ENCODE data around the gene SPIRE2.
A peak's percentile ranks its signal among the peaks of the same experiment; 100 is the strongest.

Gene SPIRE2

GRCh38 chr16:89902980-89903379, 74.7 kb downstream of the SPIRE2 start:
- peaks cover 0 to 4% (median 3%) of the 10 kb centered on the region in 5 experiments for H3K9me3 ChIP-seq (ENCODE audit: control extremely low read depth in 1 of 5, control insufficient read depth in 4 of 5, insufficient read depth in 2 of 5, low read depth in 1 of 5, low read length in 4 of 5)
- no peaks in the 10 kb centered on the region for H3K27me3 ChIP-seq (replicated peaks in 2 of 5; ENCODE audit: control insufficient read depth in 4 of 5, insufficient read depth in 5 of 5, low read length in 4 of 5)
- no peak for DNase-seq
- no peak overlapping the region for H3K27ac ChIP-seq (ENCODE audit: insufficient read depth in 1 of 2, low read depth in 1 of 2, low read length in 2 of 2, poor library complexity in 1 of 2, severe bottlenecking in 2 of 2)
- H3K4me3 ChIP-seq (ENCODE audit: control insufficient read depth in 1 of 7, extremely low read depth in 1 of 7, insufficient read depth in 4 of 7, low read depth in 2 of 7, low read length in 6 of 7) = no peak overlapping the region
- peaks cover 13 to 80% (median 56%) of the 10 kb centered on the region in 4 experiments for H3K36me3 ChIP-seq (ENCODE audit: control insufficient read depth in 4 of 4, insufficient read depth in 4 of 4, low read length in 3 of 4)
- POLR2A ChIA-PET = no interaction called here
- H3K4me1 ChIP-seq (ENCODE audit: control extremely low read depth in 1 of 4, control insufficient read depth in 4 of 4, insufficient read depth in 4 of 4, low read length in 3 of 4) = no peaks in the 10 kb centered on the region
- CTCF ChIA-PET = no interaction called here
- WGBS (ENCODE audit: insufficient coverage) = 95% methylated on average over 11 of the region's 11 CpGs

DNA sequence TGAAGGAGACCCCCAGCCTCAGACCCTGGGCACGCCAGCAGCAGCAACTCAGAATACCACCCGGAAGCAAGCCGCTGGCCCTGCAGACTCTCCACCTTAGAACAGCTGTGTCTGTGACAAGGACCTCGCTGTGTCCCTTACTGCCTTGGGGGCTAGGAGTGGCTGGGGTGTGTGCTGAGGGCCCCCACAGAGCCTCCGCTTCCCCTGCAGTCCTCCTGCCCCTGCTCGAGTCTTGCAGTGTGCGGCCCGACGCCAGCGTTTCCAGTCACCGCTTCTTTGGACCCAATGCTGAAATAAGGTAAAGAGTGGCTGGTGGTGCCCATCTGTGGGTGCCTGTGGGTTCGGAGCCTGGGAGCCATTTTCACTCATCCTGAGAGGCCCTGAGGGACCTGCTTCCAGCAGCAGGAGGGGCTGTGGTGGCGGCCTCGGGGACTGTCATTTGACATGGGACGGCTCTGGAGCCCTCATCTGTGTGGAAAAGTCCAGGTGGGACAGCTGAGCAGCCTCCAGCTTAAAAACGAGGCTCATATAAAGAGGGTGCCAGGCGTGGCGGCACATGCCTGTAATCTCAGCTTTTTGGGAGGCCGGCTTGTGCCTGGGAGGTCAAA, 75.7 kb downstream of the SPIRE2 start:
- POLR2A ChIA-PET = no interaction called here
- CTCF ChIA-PET = no interaction called here
- no peak overlapping the region for H3K27ac ChIP-seq (ENCODE audit: insufficient read depth in 1 of 2, low read depth in 1 of 2, low read length in 2 of 2, poor library complexity in 1 of 2, severe bottlenecking in 2 of 2)
- no peak for DNase-seq
- H3K4me3 ChIP-seq (ENCODE audit: control insufficient read depth in 1 of 7, extremely low read depth in 1 of 7, insufficient read depth in 4 of 7, low read depth in 2 of 7, low read length in 6 of 7) = no peak overlapping the region
- peaks cover 0 to 4% (median 3%) of the 10 kb centered on the region in 5 experiments for H3K9me3 ChIP-seq (ENCODE audit: control extremely low read depth in 1 of 5, control insufficient read depth in 4 of 5, insufficient read depth in 2 of 5, low read depth in 1 of 5, low read length in 4 of 5)
- no peaks in the 10 kb centered on the region for H3K27me3 ChIP-seq (replicated peaks in 2 of 5; ENCODE audit: control insufficient read depth in 4 of 5, insufficient read depth in 5 of 5, low read length in 4 of 5)
- no peaks in the 10 kb centered on the region for H3K4me1 ChIP-seq (ENCODE audit: control extremely low read depth in 1 of 4, control insufficient read depth in 4 of 4, insufficient read depth in 4 of 4, low read length in 3 of 4)
- H3K36me3 ChIP-seq (ENCODE audit: control insufficient read depth in 4 of 4, insufficient read depth in 4 of 4, low read length in 3 of 4) = peaks cover 9 to 78% (median 53%) of the 10 kb centered on the region in 4 experiments
- WGBS (ENCODE audit: insufficient coverage) = 96% methylated on average over 19 of the region's 19 CpGs

DNA sequence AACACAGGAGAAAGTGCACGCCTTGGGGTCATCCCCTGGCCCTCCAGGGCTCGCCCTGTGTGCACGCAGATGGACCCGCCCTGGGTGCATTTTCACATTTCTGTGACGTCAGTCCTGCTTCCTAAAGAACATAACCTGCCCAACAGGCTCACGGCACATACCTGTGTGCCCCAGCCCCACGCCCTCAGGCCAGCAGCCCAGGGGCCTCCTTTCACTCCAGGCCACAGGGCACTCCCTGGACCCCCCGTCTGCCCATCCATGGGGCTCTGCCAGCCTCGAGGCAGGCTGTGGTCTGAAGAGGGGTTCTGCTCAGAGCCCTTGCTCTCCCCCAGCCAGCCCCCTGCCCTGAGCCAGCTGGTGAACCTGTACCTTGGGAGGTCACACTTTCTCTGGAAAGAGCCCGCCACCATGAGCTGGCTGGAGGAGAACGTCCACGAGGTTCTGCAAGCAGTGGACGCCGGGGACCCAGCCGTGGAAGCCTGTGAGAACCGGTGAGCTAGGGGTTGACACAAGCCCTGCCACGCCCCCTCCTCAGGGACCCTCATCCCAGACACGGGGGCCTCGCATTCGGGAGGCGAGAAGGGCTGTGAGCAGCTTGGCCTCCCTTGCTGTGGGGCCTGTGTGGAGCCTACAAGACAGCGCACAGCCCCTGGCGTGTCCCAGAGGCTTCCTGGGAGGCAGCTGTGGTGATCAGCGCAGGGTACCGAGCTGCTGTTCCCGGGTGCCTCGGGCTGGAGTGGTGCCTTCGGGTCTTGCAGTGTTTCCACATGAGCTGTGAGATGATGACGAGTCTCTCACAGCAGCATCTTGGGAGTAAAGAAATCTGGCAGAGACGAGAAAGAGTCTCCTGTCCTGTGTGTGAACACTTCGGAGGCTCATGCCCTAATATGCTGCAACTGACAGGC, 76.6 kb downstream of the SPIRE2 start:
- CTCF ChIA-PET = no interaction called here
- no peak overlapping the region for H3K27ac ChIP-seq (ENCODE audit: insufficient read depth in 1 of 2, low read depth in 1 of 2, low read length in 2 of 2, poor library complexity in 1 of 2, severe bottlenecking in 2 of 2)

DNA sequence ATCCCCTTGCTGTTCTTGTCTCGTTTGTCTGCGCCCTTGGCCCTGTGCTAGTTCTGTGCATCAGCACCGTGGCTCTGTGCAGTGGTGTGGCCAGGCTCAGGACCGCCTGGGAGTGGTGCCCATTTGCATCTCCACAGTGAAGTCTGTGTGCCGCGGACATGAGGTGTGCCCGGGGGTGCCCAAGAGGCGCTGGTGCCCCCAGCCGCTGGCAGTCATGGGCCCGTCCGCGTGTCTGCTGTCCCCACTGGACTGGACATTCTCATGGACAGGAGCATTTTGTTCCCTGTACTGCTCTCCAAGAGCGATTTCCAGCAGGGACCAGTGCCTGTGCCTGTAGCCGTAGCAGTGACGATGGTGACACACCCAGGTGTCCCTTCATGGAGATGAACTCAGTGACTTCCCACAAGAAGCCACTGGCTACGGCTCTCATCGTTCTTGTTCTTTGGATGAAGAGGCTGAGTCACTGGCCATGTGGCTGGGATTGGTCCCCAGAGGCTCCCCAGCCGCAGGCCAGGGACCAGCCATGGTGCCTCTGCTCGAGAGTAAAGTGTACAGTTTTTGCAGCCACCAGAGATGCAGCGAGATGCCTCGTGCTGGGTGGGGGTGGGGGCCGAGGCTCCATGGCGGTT, 77.3 kb downstream of the SPIRE2 start:
- Histone ChIP-seq H3K4me1 (ENCODE audit: control extremely low read depth in 1 of 4, control insufficient read depth in 4 of 4, insufficient read depth in 4 of 4, low read length in 3 of 4) (peaks cover 0 to 5% (median under 1%) of the 10 kb centered on the region in 4 experiments), H3K9me3 (ENCODE audit: control extremely low read depth in 1 of 5, control insufficient read depth in 4 of 5, insufficient read depth in 2 of 5, low read depth in 1 of 5, low read length in 4 of 5) (peaks cover 0 to 4% (median 3%) of the 10 kb centered on the region in 5 experiments), H3K27me3 (replicated peaks in 2 of 5; ENCODE audit: control insufficient read depth in 4 of 5, insufficient read depth in 5 of 5, low read length in 4 of 5) (no peaks in the 10 kb centered on the region), H3K36me3 (ENCODE audit: control insufficient read depth in 4 of 4, insufficient read depth in 4 of 4, low read length in 3 of 4) (peaks cover 4 to 69% (median 47%) of the 10 kb centered on the region in 4 experiments), H3K27ac (ENCODE audit: insufficient read depth in 1 of 2, low read depth in 1 of 2, low read length in 2 of 2, poor library complexity in 1 of 2, severe bottlenecking in 2 of 2) (no peak overlapping the region), H3K4me3 (ENCODE audit: control insufficient read depth in 1 of 7, extremely low read depth in 1 of 7, insufficient read depth in 4 of 7, low read depth in 2 of 7, low read length in 6 of 7) (no peak overlapping the region)
- POLR2A ChIA-PET = no interaction called here
- CTCF ChIA-PET = interaction anchor here (1.4 kb wide), 1 partner anchor 17 kb away, joined by 5 read pairs; no protein-coding TSS in a partner anchor
- WGBS (ENCODE audit: insufficient coverage) = over 99% methylated on average over 21 of the region's 23 CpGs
- no peak for DNase-seq

More for the DNA sequence above, 76.6 kb downstream of the SPIRE2 start:
- peaks cover 0 to 4% (median 3%) of the 10 kb centered on the region in 5 experiments for H3K9me3 ChIP-seq (ENCODE audit: control extremely low read depth in 1 of 5, control insufficient read depth in 4 of 5, insufficient read depth in 2 of 5, low read depth in 1 of 5, low read length in 4 of 5)
- H3K36me3 ChIP-seq (ENCODE audit: control insufficient read depth in 4 of 4, insufficient read depth in 4 of 4, low read length in 3 of 4) = peaks cover 7 to 73% (median 49%) of the 10 kb centered on the region in 4 experiments
- H3K27me3 ChIP-seq (replicated peaks in 2 of 5; ENCODE audit: control insufficient read depth in 4 of 5, insufficient read depth in 5 of 5, low read length in 4 of 5) = no peaks in the 10 kb centered on the region
- no peak for DNase-seq
- H3K4me1 ChIP-seq (ENCODE audit: control extremely low read depth in 1 of 4, control insufficient read depth in 4 of 4, insufficient read depth in 4 of 4, low read length in 3 of 4) = peaks cover 0 to under 1% (median 0%) of the 10 kb centered on the region in 4 experiments
- POLR2A ChIA-PET = no interaction called here
- no peak overlapping the region for H3K4me3 ChIP-seq (ENCODE audit: control insufficient read depth in 1 of 7, extremely low read depth in 1 of 7, insufficient read depth in 4 of 7, low read depth in 2 of 7, low read length in 6 of 7)
- 95% methylated on average over 28 of the region's 31 CpGs for WGBS (ENCODE audit: insufficient coverage)

DNA sequence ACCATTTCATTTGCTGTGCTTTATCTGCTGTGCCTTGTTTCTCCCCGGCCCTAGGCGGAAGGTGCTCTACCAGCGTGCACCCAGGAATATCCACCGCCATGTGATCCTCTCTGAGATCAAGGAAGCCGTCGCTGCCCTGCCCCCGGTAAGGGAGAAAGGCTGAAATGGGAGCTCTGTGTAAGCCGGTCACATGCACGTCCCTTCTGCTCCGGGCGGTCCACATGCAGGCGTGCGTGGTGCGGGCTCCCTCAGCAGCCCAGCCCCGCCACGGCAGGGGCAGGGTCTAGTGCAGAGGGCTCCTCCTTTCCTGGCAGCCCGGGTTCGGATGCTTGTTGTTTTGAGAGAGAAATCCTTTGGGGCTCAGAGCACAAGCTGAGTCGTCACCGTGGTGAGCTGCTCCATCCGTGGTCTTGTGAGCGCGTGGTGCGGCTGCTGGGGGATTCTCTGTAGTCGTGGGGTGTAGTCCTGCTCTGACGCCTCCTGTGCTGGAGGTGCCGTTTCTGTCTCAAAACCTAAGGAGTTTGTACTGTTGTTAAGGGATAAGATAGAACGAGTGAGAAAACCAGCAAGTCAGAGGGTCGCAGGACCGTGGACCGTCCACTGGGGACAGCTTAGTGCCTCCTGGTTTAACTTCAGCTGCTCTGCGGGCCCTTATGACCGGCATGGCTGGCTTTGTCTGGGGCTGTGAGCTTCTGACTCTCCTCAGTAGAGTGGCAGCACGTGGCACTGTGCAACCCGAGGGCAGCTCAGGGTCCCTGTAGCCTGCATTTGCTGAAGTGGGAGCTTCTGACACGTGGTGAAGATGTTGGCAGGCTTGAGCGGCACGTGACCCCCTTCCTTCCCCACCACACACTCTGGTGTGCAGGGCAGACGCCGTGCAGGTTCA, 78.1 kb downstream of the SPIRE2 start:
- DNase-seq = no peak
- no peak overlapping the region for H3K27ac ChIP-seq (ENCODE audit: insufficient read depth in 1 of 2, low read depth in 1 of 2, low read length in 2 of 2, poor library complexity in 1 of 2, severe bottlenecking in 2 of 2)
- WGBS (ENCODE audit: insufficient coverage) = 96% methylated on average over 37 of the region's 40 CpGs
- H3K4me1 ChIP-seq (ENCODE audit: control extremely low read depth in 1 of 4, control insufficient read depth in 4 of 4, insufficient read depth in 4 of 4, low read length in 3 of 4) = peaks cover 0 to 5% (median under 1%) of the 10 kb centered on the region in 4 experiments
- CTCF ChIA-PET = interaction anchor here (1.2 to 1.4 kb wide), 2 partner anchors 18 to 42 kb away, joined by 3 to 5 read pairs; no protein-coding TSS in a partner anchor
- H3K27me3 ChIP-seq (replicated peaks in 2 of 5; ENCODE audit: control insufficient read depth in 4 of 5, insufficient read depth in 5 of 5, low read length in 4 of 5) = no peaks in the 10 kb centered on the region
- H3K4me3 ChIP-seq (ENCODE audit: control insufficient read depth in 1 of 7, extremely low read depth in 1 of 7, insufficient read depth in 4 of 7, low read depth in 2 of 7, low read length in 6 of 7) = no peak overlapping the region
- POLR2A ChIA-PET = no interaction called here
- H3K9me3 ChIP-seq (ENCODE audit: control extremely low read depth in 1 of 5, control insufficient read depth in 4 of 5, insufficient read depth in 2 of 5, low read depth in 1 of 5, low read length in 4 of 5) = peaks cover 0 to 4% (median 3%) of the 10 kb centered on the region in 5 experiments
- H3K36me3 ChIP-seq (ENCODE audit: control insufficient read depth in 4 of 4, insufficient read depth in 4 of 4, low read length in 3 of 4) = peaks cover 3 to 70% (median 50%) of the 10 kb centered on the region in 4 experiments

GRCh38 chr16:89907055-89907814, 79.0 kb downstream of the SPIRE2 start:
- 97% methylated on average over 7 of the region's 13 CpGs for WGBS (ENCODE audit: insufficient coverage)
- peak in 1 of 3 donors; percentile 27 for DNase-seq
- no peak overlapping the region for H3K27ac ChIP-seq (ENCODE audit: insufficient read depth in 1 of 2, low read depth in 1 of 2, low read length in 2 of 2, poor library complexity in 1 of 2, severe bottlenecking in 2 of 2)
- H3K27me3 ChIP-seq (replicated peaks in 2 of 5; ENCODE audit: control insufficient read depth in 4 of 5, insufficient read depth in 5 of 5, low read length in 4 of 5) = no peaks in the 10 kb centered on the region
- H3K4me3 ChIP-seq (ENCODE audit: control insufficient read depth in 1 of 7, extremely low read depth in 1 of 7, insufficient read depth in 4 of 7, low read depth in 2 of 7, low read length in 6 of 7) = no peak overlapping the region
- CTCF ChIA-PET = interaction anchor here (1.0 to 2.3 kb wide), 4 partner anchors 11 to 43 kb away, joined by 3 to 12 read pairs (median 4); partner anchors contain the start of gene MC1R
- H3K36me3 ChIP-seq (ENCODE audit: control insufficient read depth in 4 of 4, insufficient read depth in 4 of 4, low read length in 3 of 4) = peaks cover 3 to 77% (median 55%) of the 10 kb centered on the region in 4 experiments
- peaks cover 0 to 4% (median 3%) of the 10 kb centered on the region in 5 experiments for H3K9me3 ChIP-seq (ENCODE audit: control extremely low read depth in 1 of 5, control insufficient read depth in 4 of 5, insufficient read depth in 2 of 5, low read depth in 1 of 5, low read length in 4 of 5)
- H3K4me1 ChIP-seq (ENCODE audit: control extremely low read depth in 1 of 4, control insufficient read depth in 4 of 4, insufficient read depth in 4 of 4, low read length in 3 of 4) = peaks cover 0 to 5% (median under 1%) of the 10 kb centered on the region in 4 experiments
- POLR2A ChIA-PET = no interaction called here
